ENCODE data around the gene ASZ1.

The ASZ1 gene

DNA sequence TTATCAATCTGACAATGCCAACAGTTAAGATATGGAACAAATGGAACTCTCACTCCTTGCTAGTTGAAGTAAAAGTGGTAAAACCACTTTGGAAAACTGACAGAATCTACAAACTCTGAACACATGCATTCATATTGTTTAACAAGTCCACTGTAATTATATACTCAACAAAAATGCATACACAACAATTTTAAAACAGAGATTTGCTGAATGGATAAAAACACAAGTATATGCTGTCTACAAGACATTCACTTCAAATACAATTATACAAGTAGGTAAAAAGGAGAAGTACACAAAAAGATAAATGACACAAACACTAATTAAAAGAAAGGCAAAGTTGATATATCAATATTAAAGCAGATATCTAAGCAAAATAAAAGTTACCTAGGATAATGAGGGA is 95.3 kb downstream of the ASZ1 start:
- TF ChIP-seq, protein P1, sequence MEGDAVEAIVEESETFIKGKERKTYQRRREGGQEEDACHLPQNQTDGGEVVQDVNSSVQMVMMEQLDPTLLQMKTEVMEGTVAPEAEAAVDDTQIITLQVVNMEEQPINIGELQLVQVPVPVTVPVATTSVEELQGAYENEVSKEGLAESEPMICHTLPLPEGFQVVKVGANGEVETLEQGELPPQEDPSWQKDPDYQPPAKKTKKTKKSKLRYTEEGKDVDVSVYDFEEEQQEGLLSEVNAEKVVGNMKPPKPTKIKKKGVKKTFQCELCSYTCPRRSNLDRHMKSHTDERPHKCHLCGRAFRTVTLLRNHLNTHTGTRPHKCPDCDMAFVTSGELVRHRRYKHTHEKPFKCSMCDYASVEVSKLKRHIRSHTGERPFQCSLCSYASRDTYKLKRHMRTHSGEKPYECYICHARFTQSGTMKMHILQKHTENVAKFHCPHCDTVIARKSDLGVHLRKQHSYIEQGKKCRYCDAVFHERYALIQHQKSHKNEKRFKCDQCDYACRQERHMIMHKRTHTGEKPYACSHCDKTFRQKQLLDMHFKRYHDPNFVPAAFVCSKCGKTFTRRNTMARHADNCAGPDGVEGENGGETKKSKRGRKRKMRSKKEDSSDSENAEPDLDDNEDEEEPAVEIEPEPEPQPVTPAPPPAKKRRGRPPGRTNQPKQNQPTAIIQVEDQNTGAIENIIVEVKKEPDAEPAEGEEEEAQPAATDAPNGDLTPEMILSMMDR (IDR thresholded peaks at IDR 0.05; ENCODE audit: borderline replicate concordance, control extremely low read depth, extremely low read depth, insufficient read depth, missing control alignments), result no peak
- DNase-seq (ENCODE audit: low spot score), result no peak
- in situ Hi-C loops (cut with MboI; ENCODE audit: low sequenced_read_pairs, unreplicated experiment), result no loop called here

DNA sequence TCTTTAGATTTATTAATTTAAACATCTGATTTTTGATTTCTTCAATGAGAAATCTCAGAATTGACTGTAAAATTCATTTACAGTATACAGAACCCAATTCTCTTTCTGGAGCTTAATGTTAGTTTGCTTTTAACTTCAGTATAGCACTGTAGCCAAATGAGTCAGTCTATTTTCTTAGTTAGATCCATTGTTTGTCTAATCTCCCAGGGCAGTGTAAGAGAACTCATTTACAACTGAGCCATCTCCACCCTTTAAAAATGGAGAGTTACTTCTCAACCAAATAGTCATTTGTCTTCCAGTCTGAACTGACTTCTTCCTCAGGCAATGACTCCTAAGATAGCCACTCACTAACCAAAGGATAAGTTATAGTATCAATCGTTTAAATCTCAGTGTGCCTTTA is 101.5 kb downstream of the ASZ1 start:
- TF ChIP-seq, protein P1 (IDR thresholded peaks at IDR 0.05; ENCODE audit: borderline replicate concordance, control extremely low read depth, extremely low read depth, insufficient read depth, missing control alignments), result no peak
- no peak for DNase-seq (ENCODE audit: low spot score)
- in situ Hi-C loops (cut with MboI; ENCODE audit: low sequenced_read_pairs, unreplicated experiment), result no loop called here

DNA sequence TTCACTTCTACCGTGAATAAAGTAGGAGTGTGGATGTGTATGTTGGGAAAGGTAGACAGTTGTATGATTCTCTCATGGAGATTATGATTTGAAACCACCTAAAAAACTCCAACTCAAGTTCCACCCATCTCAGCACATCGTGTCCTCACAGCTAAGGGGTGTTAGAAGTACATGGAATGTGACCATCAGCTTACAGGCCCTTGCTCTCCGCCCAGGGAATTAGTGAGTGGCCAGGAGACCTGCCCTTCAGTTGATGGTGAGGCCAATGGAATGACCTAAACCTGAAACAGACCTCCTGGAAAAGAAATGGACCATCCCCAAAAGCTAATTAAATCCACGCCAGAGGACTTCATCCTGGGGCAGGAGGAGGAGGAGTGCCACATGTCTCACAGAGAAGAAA is 102.3 kb downstream of the ASZ1 start:
- in situ Hi-C loops (cut with MboI; ENCODE audit: low sequenced_read_pairs, unreplicated experiment), result no loop called here
- DNase-seq (ENCODE audit: low spot score), result no peak
- TF ChIP-seq, protein P1 (IDR thresholded peaks at IDR 0.05; ENCODE audit: borderline replicate concordance, control extremely low read depth, extremely low read depth, insufficient read depth, missing control alignments), result no peak

DNA sequence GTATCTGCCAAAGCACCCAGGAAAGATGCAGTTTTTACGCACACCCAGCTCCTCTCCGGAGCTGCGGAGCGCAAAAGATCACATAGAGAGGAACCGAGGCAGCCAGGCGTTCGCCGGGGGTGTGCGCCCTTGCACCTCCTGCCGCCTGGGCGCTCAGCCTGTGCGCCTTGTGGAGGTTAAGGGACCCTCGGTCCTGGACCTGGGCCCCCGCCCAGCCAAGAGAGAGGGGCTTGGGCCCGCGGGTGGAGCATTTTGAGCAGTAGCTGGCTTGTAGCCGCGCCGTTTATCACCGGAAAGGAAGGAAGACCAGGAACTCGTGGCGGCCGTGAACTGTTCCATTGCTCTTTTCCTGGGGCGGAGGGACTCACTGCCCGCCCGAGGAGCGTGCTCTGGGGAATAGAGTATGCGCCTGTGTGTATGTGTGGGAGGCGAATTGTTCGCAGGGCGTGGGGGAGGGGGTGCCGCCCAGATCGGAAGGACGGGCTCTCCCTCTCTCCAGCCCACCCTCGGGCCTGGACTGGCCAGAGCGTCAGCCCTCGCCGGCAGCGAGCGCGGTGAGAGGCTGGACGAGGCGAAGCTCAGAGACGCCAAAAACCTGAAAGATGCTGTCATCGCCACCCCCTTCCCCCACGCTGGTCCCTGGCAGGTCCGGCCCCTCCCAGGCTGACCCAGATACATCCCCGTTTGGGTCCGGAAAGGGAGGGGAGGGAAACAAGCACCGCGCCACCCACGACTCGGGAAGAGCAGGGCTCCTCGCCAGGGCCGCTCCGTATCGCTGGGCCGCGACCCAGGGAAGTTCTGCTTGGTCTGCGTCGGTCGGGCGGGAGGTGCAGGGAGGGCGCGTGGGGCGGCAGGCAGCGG is 103.2 kb downstream of the ASZ1 start:
- TF ChIP-seq, protein P1 (IDR thresholded peaks at IDR 0.05; ENCODE audit: borderline replicate concordance, control extremely low read depth, extremely low read depth, insufficient read depth, missing control alignments), result no peak
- peak; percentile 47 for DNase-seq (ENCODE audit: low spot score)
- in situ Hi-C loops (cut with MboI; ENCODE audit: low sequenced_read_pairs, unreplicated experiment), result no loop called here

DNA sequence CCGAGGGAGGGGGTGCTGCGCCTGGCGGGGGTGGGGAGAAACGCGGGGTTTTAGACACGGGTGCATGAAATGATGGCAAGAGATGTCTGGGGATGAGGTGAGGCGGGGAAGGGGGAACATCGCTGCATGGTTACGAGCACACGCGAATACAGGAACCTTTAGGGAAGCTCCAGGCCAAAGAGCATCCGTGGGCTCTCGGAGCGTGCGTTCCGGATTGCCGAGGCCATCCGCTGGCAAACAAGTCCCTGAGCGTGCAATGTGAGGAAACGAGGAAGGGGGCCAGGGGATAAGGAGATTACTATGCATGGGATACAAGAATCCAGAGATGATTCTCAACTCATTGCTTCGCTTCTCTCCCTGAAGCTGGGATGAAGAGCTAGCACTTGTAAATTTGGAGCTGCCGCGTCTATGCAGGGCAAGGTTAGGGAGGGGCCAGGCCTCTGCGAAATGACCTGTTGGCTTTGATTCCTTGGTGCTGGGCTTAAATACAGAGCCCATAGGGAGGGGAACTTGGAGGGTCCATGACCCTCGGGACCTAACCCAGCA is 103.9 kb downstream of the ASZ1 start:
- peak; percentile 40 for DNase-seq (ENCODE audit: low spot score)
- in situ Hi-C loops (cut with MboI; ENCODE audit: low sequenced_read_pairs, unreplicated experiment), result no loop called here
- TF ChIP-seq, protein P1 (IDR thresholded peaks at IDR 0.05; ENCODE audit: borderline replicate concordance, control extremely low read depth, extremely low read depth, insufficient read depth, missing control alignments), result no peak

DNA sequence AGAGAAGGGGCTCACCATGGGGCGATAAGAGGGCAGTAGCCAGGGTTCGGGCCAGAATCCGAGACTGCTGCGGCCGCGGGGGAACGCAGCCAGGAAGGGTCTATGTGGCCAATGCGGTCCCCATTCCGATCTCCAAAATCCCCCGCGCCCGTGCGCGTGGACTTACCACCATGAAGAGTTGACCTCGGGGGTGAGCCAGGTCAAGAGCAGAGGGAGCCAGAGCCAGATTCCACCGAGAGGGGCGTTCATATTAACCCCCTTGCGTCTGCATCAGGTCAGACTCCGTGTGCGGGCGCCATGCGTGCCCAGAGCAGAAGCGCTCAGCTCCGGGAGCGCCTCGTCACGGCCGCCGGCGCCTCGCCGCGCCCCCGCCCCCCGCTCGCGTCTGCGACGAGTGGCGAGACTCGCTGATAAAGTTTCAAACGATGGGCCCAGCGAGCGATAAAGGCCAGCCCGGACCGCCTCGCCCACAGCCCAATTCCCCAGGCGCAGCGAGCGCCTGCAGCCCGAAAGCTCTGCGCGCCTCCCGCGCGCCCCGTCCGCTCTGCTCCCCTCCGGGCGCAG is 104.5 kb downstream of the ASZ1 start, which contains the start of gene WNT2:
Gene WNT2 (minus strand): TSS at position 318 of the 564 bp plus-strand sequence. CDS start 69 bp downstream, at position 249.
- TF ChIP-seq, protein P1 (IDR thresholded peaks at IDR 0.05; ENCODE audit: borderline replicate concordance, control extremely low read depth, extremely low read depth, insufficient read depth, missing control alignments), result no peak
- peak; percentile 38 for DNase-seq (ENCODE audit: low spot score)
- in situ Hi-C loops (cut with MboI; ENCODE audit: low sequenced_read_pairs, unreplicated experiment), result no loop called here
